Fibroblast of pulmonary artery (primary cell): Measurements from ENCODE around the gene VKORC1L1.
"Not testable (repeated sequence)": the region's sequence is repeated elsewhere in the genome, so short reads cannot be mapped to it uniquely, and the experiment has no call there.

Experiments used
- DNase-seq: peaks from one replicate; pipeline ENCODE4 v3.0.0-alpha.2; 2010; ENCODE audit warnings: low read depth
- H3K4me3 ChIP-seq: replicated peaks from 2 replicates; pipeline ENCODE4 v1.5.1; 2011; ENCODE audit warnings: low read depth, mild to moderate bottlenecking, control low read depth, low read length, moderate library complexity
- TF ChIP-seq, protein P1 (sequence below): IDR thresholded peaks from 2 replicates; pipeline ENCODE4 v1.5.1; 2011; ENCODE audit warnings: mild to moderate bottlenecking, control low read depth, low read length, inconsistent platforms; ENCODE audit errors: missing control alignments

VKORC1L1 gene

DNA sequence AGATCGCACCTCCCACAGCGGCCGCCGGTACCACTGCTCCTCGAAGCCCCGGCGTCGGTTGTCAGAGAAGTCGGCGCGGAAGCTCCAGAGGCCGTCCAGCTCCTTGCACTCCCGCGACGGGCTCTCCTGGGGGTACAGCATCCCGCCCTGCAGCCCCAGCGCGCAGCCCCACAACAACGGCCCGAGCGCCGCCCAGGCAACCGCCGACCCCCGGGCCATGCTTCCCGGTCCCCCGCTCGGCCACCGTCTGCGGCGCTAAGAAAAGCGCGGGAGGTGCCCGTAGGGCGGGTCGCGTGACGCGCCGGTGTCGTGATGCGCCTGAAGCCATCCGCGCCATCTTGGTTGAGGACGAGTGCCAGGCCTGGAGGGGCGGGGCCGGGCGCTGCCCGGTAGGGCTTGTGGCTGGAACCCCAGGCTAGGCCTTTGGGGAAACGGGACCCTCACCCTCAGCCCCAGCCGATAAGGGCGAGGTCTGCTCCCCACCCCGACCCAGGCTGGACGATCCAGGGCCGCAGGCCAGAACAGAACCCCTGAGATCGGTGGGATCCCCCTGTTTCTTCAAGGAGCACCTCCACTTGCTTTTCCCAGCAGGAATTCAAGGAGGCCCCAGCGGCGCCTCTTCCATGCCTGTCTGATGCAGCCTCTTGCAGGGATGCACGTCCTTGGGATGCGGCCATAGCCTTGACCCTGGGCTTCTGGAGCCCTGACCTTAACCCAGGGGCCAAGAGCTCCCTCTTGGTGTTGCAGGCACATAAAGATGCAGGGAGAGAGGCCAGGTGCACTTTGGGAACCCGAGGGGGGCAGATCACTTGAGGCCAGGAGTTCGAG, 109.3 kb downstream of the VKORC1L1 start, which contains the start of gene GUSB:
Gene GUSB, minus strand, starts transcription at position 249 of the 828 bp plus-strand sequence. Its CDS starts 30 bp downstream, at position 219.
- peak; percentile 88 for DNase-seq
- H3K4me3 ChIP-seq, result peak within 1 kb of the TSS; percentile 74
- TF ChIP-seq, protein P1, sequence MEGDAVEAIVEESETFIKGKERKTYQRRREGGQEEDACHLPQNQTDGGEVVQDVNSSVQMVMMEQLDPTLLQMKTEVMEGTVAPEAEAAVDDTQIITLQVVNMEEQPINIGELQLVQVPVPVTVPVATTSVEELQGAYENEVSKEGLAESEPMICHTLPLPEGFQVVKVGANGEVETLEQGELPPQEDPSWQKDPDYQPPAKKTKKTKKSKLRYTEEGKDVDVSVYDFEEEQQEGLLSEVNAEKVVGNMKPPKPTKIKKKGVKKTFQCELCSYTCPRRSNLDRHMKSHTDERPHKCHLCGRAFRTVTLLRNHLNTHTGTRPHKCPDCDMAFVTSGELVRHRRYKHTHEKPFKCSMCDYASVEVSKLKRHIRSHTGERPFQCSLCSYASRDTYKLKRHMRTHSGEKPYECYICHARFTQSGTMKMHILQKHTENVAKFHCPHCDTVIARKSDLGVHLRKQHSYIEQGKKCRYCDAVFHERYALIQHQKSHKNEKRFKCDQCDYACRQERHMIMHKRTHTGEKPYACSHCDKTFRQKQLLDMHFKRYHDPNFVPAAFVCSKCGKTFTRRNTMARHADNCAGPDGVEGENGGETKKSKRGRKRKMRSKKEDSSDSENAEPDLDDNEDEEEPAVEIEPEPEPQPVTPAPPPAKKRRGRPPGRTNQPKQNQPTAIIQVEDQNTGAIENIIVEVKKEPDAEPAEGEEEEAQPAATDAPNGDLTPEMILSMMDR, result no peak

DNA sequence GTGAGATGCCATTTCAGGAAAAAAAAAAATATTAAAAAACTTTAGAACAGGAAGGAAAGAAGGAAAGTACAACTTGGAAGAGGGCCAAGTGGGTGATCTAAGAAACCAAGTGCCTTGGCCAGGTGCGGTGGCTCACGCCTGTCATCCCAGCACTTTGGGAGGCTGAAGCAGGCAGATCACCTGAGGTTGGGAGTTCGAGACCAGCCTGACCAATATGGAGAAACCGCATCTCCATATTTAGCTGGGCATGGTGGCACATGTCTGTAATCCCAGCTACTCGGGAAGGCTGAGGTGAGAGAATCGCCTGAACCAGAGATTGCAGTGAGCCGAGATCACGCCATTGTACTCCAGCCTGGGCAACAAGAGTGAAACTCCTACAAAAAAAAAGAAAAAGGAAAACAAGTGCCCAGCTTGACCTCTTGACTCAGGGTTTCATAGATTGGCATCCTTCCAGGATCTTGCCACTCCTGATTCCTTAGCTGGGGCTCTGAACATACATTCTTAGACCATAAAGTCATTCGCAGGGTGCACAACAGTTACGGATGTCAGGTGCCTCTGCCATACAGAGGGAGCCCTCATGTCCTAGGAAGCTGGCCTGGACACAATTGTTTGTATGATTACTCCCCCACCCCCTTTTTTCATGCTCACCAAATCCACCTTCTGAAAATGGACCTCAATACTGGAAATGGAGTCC, 111.2 kb downstream of the VKORC1L1 start:
- no peak overlapping the region for H3K4me3 ChIP-seq
- TF ChIP-seq, protein P1, result no peak
- no peak for DNase-seq

DNA sequence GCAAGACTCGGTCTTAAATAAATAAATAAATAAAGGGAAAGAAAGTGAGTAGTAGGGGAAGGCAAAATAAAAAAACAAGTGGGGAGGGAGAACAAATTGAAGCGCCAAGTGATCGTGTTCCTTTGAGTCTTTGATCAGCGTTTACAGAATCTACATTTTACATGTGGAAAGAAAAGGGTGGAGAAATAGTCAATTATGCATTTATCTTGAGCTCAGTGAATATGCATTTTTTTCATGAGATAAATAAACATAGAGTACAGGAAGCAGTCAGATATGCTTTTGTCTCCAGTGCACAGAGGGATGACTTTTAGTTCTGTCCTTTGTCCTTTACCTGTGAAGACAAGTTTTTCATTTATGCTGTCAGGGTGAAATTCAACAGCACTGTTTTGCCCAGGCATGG, 115.2 kb downstream of the VKORC1L1 start:
- TF ChIP-seq, protein P1, result no peak
- no peak overlapping the region for H3K4me3 ChIP-seq
- no peak for DNase-seq

DNA sequence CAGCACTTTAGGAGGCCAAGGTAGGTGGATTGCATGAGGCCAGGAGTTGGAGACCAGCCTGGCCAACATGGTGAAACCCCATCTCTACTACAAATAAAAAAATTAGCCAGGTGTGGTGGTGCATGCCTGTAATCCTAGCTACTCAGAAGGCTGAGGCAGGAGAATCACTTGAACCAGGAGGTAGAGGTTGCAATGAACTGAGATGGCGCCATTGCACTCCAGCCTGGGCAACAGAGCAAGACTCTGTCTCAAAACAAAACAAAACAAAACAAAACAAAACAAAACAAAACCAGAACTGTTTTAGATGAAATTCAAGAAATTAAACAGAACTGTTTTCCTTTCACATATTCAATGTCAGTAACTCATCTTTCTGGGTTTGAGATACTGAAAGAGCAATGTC, 115.6 kb downstream of the VKORC1L1 start:
- not testable (repeated sequence) for H3K4me3 ChIP-seq, DNase-seq

DNA sequence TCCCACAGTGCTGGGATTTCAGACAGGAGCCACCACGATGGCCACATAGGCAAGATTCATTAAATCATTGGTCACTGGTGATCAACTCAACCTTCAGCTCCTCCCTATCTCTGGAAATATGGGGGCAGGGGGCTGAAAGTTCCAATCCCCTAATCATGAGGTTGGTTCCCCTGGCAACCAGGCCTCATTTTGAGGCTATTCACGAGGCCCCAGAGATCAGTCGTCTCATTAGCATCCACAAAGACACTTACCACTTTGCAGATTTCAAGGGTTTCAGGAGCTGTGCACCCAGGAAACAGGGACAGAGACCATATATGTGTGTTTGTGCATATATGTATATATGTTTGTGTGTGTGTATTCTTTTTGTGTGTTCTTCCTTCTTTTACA, 116.8 kb downstream of the VKORC1L1 start:
- no peak overlapping the region for H3K4me3 ChIP-seq
- TF ChIP-seq, protein P1, result no peak
- DNase-seq, result no peak

DNA sequence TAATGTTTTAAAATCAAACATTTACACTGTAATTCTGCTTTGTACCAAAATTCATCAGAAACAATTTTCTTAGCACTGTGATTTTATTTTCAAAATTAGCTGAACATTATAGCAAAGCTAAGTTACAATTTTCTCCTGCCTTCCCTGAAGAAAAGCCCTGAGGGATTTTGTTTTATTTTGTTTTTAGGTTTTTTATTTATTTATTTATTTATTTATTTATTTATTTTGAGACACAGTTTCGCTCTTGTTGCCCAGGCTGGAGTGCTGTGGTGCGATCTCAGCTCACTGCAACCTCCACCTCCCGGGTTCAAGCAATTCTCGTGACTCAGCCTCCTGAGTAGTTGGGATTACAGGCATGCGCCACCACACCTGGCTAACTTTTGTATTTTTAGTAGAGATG, 119.0 kb downstream of the VKORC1L1 start:
- not testable (repeated sequence) for DNase-seq, H3K4me3 ChIP-seq

DNA sequence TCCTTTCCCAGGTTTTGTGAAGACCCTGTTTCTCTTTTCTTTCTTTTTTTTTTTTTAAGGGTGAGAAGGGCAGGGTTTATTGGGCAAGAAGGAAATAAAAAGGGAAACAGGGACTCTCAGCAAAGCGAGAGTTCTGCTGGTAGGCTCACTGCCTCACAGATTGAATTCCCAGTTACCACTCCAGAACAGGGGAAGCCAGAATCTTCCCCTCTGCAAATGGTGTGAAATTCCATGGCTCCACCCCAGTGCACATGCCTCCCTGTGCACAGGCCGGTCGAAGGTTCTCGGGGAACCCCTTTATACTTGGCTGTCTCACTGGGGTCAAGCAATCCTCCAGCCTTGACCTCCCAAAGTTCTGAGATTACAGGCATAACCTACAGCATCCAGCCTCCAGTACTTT, 119.7 kb downstream of the VKORC1L1 start:
- no peak for DNase-seq
- TF ChIP-seq, protein P1, result no peak
- no peak overlapping the region for H3K4me3 ChIP-seq

DNA sequence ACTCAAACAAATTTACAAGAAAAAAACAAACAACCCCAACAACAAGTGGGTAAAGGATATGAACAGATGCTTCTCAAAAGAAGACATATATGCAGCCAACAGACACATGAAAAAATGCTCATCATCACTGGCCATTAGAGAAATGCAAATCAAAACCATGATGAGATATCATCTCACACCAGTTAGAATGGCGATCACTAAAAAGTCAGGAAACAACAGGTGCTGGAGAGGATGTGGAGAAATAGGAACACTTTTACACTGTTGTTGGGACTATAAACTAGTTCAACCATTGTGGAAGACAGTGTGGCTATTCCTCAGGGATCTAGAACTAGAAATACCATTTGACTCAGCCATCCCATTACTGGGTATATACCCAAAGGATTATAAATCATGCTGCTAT, 122.1 kb downstream of the VKORC1L1 start:
- DNase-seq, H3K4me3 ChIP-seq: not testable (repeated sequence)

DNA sequence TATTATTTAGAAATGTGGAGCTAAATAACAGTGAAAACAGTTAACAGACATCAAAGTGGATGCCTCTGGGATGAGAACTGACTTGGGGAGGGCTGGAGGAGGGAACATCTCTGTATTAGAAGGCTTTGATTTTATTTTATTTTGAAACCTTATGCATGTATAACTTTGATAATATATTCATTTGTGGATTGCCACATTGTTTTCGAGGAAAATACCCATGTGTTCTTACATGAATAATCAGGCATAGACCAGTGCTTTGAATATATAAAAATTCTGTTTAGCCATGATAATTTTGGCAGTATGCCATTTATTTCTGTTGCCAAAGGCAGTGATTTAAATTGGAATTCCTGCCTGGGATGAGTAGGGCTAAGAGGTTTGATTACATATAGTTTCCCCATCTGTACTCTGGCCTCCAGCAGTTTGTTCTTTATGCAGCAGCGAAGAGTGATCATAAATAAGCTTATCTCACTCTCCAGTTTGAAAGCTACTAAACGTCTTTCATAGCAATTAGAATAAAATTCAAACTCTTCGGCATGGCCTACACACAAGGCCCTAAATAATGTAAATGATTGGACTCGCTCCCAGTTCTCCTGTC, 128.0 kb downstream of the VKORC1L1 start:
- DNase-seq, H3K4me3 ChIP-seq: not testable (repeated sequence)

DNA sequence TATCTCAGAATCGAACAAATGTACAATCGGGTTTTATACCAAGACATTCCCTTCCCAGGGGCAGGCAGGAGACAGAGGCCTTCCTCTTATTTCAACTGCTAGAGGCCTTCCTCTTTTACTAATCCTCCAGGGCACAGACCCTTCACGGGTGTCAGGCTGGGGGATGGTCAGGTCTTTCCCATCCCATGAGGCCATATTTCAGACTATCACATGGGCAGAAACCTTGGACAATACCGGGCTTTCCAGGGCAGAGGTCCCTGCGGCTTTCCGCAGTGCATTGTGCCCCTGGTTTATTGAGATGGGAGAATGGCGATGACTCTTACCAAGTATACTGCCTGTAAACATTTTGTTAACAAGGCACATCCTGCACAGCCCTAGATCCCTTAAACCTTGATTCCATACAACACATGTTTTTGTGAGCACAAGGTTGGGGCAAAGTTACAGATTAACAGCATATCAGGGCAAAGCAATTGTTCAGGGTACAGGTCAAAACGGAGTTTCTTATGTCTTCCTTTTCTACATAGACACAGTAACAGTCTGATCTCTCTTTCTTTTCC, 132.3 kb downstream of the VKORC1L1 start:
- not testable (repeated sequence) for H3K4me3 ChIP-seq, DNase-seq
